Esophagus muscularis mucosa (tissue), 3 donors: ENCODE results near the gene PTPN6.

Experiments used
- EP300 ChIP-seq: sonication (generic); formaldehyde crosslinking; IDR thresholded peaks from one replicate; pipeline ENCODE4 v1.6.1; 2017; ENCODE audit warnings: antibody characterized with exemption
- TF ChIP-seq, protein P1 (sequence below), 3 experiments: fragments of 200-600 bp in 2 of 3; fragments of 450-650 bp in 1 of 3; sonication (generic) in 2 of 3; IDR thresholded peaks; one replicate each; pipeline ENCODE4 v1.5.1; 2017 to 2019; ENCODE audit warnings: antibody characterized with exemption in 3 of 3, mild to moderate bottlenecking in 2 of 3, moderate library complexity in 1 of 3

DNA sequence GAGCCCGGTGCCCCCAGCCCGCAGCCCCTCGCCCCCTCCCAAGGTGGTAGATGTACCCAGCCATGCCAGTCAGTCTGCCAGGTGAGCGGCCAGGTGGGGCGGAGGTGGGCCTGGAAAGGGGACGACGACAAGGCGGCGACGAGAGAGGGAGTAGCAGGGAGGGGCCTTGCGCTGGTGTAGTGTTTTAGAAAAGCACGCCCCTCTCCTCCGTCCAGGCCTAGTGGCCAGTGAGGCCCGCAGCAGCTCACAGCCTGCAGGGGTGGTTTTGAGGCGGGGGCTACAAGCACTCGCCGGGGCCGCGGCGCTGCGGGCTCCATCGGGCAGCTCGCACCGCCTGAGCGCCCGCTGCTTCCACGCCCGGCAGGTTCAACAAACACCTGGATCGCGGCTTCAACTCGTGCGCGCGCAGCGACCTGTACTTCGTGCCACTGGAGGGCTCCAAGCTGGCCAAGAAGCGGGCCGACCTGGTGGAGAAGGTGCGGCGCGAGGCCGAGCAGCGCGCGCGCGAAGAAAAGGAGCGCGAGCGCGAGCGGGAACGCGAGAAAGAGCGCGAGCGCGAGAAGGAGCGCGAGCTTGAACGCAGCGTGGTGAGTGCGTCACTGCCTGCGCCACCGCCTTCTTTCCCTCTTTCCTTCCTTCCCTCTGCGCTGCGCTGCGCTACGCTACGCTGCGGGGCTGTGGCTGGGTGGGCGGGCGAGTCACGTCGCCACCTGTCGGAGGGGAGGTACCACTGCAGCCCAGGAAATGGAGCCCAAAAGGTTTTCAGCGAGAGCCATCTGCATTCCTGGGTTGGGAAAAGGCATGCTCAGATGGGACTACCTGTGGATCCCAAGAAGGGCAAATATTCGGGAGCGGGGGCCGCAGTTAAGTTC, 13.4 kb upstream of the PTPN6 start:
- TF ChIP-seq, protein P1, sequence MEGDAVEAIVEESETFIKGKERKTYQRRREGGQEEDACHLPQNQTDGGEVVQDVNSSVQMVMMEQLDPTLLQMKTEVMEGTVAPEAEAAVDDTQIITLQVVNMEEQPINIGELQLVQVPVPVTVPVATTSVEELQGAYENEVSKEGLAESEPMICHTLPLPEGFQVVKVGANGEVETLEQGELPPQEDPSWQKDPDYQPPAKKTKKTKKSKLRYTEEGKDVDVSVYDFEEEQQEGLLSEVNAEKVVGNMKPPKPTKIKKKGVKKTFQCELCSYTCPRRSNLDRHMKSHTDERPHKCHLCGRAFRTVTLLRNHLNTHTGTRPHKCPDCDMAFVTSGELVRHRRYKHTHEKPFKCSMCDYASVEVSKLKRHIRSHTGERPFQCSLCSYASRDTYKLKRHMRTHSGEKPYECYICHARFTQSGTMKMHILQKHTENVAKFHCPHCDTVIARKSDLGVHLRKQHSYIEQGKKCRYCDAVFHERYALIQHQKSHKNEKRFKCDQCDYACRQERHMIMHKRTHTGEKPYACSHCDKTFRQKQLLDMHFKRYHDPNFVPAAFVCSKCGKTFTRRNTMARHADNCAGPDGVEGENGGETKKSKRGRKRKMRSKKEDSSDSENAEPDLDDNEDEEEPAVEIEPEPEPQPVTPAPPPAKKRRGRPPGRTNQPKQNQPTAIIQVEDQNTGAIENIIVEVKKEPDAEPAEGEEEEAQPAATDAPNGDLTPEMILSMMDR (IDR thresholded peaks at IDR 0.05), result peak; percentile 97 to 99 (median 98)
- TF ChIP-seq EP300, result no peak
